Ramos (cell line): Measurements from ENCODE around the gene SP1.
"Not testable (repeated sequence)": the region's sequence is repeated elsewhere in the genome, so short reads cannot be mapped to it uniquely, and the experiment has no call there.

Source experiments
- in situ Hi-C: fragments of 300-500 bp; cut with MboI; formaldehyde crosslinking; loops from one replicate; pipeline ENCODE4 v1.14.3; 2022; ENCODE audit warnings: low sequenced_read_pairs; ENCODE audit not compliant: unreplicated experiment

Gene SP1

DNA sequence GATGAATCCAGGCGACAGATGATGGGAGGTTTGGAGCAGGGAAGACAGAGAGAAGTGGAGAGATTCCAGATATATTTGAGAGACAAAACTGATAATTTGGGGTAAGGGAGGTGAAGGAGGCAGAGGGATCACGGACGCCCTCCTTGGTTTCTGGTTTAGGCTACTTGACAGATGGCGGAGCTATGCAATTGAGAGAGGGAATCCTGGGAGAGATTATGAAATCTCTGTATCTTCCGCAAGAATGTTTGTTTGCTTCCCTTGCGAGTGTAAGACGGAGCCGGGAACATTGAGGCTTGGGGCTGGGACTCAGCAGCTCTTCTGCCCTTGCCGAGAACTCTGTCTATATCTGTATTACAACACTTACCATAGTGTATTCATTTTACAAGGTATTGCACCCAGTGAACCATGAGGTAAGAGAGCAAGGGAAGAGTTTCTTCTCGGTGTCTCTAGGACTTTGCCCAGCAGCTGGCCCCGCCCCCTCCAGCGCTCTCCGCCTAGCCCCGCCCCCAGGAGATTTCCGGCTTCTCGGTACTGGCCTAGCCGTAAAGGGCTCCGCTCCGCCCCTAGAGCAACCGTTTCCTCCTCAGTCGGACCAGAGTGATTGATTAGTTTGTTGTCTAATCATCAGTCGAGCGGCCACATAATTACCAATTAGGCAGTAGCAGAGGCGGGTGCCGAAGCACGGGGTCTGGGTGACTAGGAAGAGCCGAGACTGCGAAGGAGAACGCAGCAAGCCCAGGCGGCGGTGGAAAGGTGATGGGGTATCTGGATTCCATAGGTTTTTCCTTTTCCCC is 61.3 kb downstream of the SP1 start, which contains the start of gene PRR13:
Gene PRR13 (plus strand): TSS at position 695 of the 794 bp plus-strand sequence. CDS start 981 bp downstream, outside the sequence.
- in situ Hi-C loops, result no loop called here

DNA sequence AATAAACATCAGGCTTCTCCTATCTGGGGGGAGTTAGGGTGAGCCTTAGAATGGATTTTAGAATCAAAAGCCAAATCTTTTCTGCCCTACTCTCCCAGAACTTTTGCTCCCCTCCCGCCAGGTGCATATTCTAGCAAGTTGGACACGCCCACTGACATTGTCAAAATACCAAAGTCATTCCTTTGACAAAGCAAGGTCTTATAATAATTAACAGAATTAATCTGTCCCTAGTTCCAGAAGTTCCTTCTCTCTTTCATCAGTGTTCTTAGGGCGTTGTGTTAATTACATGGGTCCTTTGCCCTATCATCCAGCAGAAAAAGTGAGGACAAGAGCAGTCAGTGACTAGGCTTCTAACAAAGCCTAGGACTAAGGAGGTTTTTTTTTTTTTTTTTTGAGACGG is 64.0 kb downstream of the SP1 start:
- in situ Hi-C loops, result no loop called here

DNA sequence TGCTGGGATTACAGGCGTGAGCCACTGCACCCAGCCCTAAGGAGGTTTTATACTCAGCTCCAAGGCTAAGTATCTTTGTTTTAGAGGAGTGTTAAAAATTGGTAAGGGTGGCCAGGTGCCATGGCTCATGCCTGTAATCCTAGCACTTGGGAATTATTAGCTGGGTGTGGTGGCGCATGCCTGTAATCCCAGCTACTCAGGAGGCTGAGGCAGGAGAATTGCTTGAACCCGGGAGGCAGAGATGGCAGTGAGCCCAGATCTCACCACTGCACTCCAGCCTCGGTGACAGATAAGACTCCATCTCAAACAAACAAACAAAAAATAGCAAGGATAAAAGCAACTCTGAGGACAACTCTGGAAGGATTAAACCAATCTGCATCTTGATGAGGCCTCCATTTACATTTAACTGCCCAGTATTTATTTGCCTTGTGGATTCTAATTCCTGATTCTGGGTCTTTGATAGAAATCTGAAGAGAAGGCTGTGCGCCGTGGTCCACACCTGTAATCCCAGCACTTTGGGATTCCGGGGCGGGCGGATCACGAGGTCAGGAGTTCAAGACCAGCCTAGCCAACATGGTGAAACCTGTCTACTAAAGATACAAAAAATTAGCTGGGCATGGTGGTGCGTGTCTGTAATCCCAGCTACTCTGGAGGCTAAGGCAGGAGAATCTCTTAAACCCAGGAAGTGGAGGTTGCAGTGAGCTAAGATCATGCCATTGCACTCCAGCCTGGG is 64.8 kb downstream of the SP1 start:
- in situ Hi-C loops, result not testable (repeated sequence)

DNA sequence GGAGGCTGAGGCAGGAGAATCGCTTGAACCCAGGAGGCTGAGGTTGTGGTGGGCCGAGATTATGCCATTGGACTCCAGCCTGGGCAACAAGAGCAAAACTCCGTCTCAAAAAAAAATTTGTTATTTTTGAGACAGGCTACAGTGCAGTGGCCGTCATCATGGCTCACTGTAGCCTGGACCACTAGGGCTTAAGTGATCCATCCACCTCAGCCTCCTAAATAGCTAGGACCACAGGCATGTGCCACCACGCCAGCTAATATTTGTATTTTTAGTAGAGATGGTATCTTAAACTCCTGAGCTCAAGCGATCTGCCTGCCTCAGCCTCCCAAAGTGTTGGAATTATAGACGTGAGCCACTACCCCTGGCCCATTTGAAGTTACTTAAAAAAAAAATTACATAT is 71.0 kb downstream of the SP1 start:
- in situ Hi-C loops, result no loop called here

DNA sequence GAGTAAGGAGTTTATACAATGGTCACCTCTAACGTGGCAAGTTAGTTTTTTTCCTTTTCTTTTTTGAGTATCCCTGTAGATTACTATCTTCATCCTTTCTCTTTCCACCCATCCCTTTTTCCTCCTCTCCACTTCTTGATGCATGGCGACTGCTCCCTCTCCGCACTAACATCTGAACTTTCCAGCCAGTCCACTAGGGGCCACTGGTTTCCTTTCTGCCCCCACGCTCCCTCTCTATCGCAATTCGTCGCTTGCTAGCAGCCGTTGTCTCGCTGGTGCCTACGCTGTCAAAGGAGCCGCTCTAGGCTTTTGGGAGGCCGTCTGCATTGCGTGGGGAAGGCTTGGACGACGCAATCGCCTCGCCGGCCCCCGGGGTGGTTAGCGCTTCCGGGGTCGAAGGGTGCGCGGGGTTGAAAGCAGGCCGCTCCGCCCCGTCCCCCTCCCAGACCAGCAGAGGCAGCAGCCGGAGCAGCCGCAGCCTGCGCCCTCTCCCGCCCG is 71.7 kb downstream of the SP1 start, which contains the start of gene PCBP2:
Gene PCBP2 (plus strand): TSS at position 442 of the 498 bp plus-strand sequence. CDS start 2,699 bp downstream, outside the sequence.
- in situ Hi-C loops, result no loop called here

DNA sequence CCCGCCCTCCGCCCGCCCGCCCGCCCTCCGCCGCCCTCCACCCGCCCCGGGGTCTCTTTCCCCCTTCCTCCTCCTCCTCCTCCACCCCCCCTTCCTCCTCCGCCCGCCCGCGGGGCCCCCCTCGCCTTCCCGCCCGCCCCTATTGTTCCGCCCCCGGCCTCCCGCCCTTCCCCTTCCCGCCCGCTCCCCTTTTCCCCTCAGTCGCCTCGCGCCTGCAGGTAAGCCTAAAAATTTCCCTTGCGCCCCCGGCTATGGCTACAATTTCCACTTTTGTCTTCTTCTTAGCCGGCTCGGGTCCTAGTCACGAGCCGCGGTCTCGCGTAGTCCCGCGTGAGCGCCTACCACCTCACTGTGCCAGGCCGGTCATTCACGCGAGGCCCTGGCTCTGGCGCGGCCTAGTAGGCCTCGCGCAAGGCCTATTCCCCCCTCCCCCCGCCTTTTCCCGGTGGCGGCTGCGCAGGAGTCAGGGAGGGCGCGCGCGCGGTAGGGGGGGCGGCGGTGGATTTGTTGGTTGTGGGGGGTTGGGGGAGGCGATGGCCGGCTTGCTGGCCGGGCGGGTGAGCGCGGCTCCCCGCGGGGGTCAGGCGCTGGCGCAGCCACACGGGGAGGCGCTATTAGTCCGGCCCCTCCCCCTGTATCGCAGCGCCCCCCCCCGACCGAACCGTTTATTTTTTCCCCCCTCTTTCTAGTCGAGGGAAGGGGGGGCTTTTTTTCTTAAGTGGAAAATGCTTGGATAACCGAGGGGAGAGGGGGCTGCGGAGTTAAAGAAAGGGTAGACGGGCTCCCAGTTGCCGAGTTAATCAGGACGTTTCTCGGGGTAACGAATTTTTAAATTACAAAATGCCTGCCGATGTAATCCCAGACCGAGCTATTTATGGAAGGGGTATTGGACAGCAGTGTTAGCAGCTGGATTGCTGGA is 72.4 kb downstream of the SP1 start:
- in situ Hi-C loops, result no loop called here

DNA sequence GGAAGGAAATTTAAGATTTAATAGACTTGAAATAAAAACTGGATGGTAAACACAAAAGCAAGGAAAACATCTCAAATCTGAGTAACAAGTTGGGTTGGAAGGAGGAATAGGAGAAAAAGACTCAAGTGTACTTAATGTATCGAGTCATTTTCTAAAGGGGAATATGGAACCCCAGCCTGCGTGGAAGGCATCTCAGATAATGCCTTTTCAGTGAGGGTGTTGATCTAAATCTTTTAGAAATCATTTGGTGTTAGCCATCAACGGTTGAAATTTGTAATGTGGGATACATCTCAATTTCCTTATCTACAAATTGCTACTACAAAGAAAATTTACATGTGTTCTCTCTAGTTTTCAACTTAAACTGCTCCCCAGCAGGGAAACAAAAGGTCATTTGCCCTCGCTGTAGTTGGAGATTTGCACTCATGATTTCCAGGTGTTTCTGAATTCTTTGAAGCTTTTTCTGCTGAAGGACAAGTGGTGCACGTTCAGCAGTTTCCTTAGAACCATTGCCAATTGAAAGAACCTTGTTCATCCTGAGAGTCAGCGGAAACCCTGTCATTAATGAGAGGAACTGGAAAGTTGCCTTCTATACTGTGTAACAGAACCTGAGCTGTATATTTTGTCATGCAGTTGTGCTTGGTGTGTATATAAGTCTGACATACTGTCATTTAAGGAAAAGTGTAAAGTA is 74.1 kb downstream of the SP1 start:
- in situ Hi-C loops, result no loop called here

- in situ Hi-C loops, result no loop called here
Observed at GRCh38 chr12:53454707-53455106, 74.7 kb downstream of the SP1 start.

- in situ Hi-C loops, result no loop called here
Observed at GRCh38 chr12:53456654-53457366, 76.8 kb downstream of the SP1 start.

- in situ Hi-C loops, result no loop called here
Observed at GRCh38 chr12:53459097-53459496, 79.1 kb downstream of the SP1 start.

DNA sequence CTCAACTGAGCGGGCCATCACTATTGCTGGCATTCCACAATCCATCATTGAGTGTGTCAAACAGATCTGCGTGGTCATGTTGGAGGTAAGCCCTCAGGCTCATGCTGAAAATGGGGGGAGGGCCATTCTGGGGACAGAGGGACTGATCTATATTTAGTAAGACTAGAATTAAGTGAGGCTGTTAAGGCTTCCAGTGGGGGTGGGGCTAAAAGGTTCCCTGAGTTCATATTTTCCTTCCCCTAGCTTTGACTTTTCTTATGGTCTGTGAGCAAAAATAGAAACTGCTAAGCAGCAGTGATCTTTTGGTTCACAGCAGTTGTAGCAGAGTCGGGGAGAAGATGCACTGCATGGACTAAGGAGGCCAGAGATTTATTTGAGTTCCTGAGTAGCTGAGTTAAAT is 81.1 kb downstream of the SP1 start:
- in situ Hi-C loops, result no loop called here

DNA sequence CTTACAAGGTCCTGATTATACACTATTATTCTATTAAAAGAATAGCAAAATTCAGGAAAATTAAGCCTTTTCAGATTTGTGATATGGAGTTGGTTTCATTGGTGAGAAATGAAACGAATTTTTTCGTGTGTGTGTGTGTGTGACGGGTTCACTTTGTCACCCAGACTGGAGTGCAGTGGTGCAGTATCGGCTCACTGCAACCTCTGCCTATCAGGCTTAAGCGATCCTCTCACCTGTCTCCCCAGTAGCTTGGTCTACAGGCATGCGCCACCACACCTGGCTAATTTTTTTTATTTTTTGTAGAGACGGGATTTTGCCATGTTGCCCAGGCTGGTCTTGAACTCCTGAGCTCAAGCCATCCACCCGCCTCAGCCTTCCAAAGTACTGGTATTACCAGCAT is 81.6 kb downstream of the SP1 start:
- in situ Hi-C loops, result no loop called here

DNA sequence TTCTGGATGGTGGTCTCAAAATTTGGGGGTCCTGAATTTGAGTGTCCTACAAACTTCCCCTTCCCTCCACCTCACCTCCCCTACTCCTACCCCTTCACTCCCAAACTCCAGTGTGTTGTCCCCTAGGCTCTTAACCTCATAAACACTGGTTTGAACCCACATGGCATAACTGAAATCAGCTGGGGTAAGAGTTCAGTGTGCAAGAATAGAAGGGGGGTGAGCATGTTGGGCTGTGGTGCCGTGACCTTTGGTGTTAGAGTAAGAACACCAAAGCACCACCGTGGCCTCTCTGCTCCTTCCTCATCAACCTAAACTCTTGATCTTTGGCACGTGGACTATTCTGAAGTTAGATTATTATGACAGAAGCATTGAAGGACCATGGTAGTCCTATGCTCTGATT is 83.0 kb downstream of the SP1 start:
- in situ Hi-C loops, result no loop called here

- in situ Hi-C loops, result no loop called here
Observed at GRCh38 chr12:53463802-53464560, 84.0 kb downstream of the SP1 start.

GRCh38 chr12:53464685-53465418 is 84.9 kb downstream of the SP1 start:
- in situ Hi-C loops, result no loop called here

DNA sequence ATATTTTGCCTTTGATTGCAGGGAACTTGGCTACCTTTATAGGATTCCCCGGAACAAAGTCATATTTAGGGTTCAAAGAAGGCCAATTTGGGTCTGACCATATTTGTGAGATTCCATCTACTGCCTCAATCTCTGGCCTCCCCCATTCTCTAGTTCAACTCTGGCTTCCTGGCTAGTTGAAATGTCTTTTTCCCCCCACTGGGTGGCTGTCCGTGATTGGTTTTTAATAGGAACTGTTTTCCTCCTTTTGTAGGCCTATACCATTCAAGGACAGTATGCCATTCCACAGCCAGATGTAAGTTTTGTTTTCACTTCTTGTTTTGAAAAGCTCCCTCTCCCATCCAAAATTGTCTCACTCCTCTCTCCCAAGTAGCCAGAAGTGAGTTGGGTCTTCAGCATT is 85.7 kb downstream of the SP1 start:
- in situ Hi-C loops, result no loop called here
